Activated T-helper 9 cell treated with anti-CD3 and anti-CD28 coated beads, Interleukin-2, amount 50 U/mL, for 16 hours (primary cell): ENCODE measurements around the gene TRIP4.
"Not testable (repeated sequence)": the region's sequence is repeated elsewhere in the genome, so short reads cannot be mapped to it uniquely, and the experiment has no call there.

Source experiments
- DNase-seq: peaks from one replicate; pipeline ENCODE4 v3.0.0-alpha.2; 2020; ENCODE audit warnings: low read depth

The TRIP4 gene

GRCh38 chr15:64387562-64388168, at the start of gene TRIP4:
TSS of gene TRIP4 (plus strand) at chr15:64387836. CDS start at chr15:64387864, 28 bp downstream.
- DNase-seq = peak; percentile 94

GRCh38 chr15:64340355-64340754, 47.3 kb upstream of the TRIP4 start:
- DNase-seq = no peak

GRCh38 chr15:64341961-64342360, 45.7 kb upstream of the TRIP4 start:
- no peak for DNase-seq

DNA sequence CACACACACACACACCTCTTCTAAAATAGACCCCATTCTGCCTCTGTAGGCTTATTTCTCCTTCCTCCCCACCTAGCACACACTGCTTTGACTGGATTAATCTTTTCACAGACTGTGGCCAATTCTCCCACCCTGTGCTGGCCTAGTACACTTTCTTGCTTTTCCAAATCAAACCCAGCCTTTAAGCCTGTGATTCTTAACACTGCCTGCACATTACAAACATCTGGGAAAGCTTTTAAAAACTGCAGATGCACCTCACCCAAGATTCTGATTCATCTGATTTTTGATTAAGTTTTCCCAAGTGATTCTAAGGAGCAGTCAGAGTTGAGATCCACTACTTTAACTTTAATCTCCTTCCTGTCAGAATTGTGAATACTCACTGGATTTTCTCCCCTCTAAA, 44.4 kb upstream of the TRIP4 start:
- no peak for DNase-seq

GRCh38 chr15:64343841-64344240, 43.8 kb upstream of the TRIP4 start:
- no peak for DNase-seq

- no peak for DNase-seq
These were observed 42.9 kb upstream of the TRIP4 start for GRCh38 chr15:64344651-64345294.

DNA sequence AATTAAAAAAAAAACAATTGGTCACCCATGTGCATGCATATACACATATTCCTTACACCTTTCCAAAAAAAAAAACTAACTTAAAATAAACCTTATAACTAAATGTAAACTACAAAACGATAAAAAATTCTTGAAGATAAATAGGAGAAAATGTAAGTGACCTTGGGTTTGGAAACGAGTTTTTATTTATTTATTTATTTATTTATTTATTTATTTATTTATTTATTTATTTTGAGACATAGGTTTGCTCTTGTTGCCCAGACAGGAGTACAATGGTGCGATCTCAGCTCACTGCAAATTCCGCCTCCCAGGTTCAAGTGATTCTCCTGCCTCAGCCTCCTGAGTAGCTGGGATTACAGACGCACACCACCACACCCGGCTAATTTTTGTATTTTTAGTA, 41.4 kb upstream of the TRIP4 start:
- DNase-seq = not testable (repeated sequence)

GRCh38 chr15:64348455-64348854, 39.2 kb upstream of the TRIP4 start:
- no peak for DNase-seq

DNA sequence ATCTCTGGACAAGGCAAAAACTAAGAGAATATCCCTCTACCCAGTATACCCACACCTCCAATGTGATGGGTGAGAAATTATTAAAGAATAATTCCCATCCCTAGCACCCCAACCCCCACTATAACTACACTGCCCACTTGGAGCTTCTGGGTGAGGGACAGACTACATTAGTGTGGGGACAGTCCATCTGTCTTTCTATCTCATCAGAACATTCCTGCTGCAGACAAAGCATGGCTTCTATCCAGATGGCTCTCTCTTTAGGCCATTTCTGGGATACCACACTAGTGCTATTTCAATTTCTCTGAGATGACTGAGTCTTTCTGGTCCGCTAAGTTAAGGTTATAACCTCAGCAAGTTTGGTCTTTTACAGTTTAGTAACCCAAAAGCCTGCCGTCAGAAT, 38.3 kb upstream of the TRIP4 start:
- no peak for DNase-seq

- DNase-seq = no peak
These were observed 36.4 kb upstream of the TRIP4 start for GRCh38 chr15:64351265-64351664.

GRCh38 chr15:64354688-64355344, 32.8 kb upstream of the TRIP4 start:
- DNase-seq = no peak

- DNase-seq = peak; percentile 2
These were observed 32.2 kb upstream of the TRIP4 start for GRCh38 chr15:64355348-64355943.

GRCh38 chr15:64355944-64356709, 31.5 kb upstream of the TRIP4 start, which contains the start of gene CSNK1G1:
TSS of gene CSNK1G1 (minus strand) at chr15:64356173. CDS start at chr15:64300499, 55,674 bp downstream.
- peak; percentile 90 for DNase-seq

DNA sequence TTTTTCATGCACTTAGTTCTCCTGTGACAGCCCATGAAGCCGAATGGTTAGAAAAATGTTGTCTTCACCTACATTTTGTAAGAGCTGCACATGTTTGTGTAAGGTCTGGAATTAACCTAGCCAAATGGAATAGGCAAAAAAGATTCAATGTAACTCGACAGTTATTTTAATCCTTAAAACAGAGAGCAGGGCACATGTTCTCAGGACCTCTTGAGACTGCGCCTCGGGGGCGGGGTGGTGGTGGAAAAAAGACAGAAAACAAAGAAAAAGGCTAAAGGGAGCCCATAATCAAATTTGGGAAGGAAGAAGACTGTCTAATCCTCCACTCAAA, 31.0 kb upstream of the TRIP4 start:
- DNase-seq = no peak

DNA sequence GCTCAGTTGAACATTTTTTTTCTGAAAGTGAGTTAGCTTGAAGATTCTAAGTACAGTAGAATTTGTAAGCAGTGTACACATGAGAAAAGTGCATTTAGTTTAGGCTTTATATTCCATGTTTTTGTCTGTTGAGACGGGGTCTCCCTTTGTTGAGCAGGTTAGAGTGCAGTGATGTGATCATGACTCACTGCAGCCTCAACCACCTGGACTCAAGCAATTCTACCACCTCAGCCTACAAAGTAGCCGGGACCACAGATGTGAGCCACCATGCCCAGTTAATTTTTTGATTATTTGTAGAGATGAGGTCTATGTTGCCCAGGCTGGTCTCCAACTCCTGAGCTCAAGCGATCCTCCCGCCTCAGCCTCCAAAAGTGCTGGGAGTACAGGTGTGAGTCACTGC, 26.4 kb upstream of the TRIP4 start:
- DNase-seq = no peak

DNA sequence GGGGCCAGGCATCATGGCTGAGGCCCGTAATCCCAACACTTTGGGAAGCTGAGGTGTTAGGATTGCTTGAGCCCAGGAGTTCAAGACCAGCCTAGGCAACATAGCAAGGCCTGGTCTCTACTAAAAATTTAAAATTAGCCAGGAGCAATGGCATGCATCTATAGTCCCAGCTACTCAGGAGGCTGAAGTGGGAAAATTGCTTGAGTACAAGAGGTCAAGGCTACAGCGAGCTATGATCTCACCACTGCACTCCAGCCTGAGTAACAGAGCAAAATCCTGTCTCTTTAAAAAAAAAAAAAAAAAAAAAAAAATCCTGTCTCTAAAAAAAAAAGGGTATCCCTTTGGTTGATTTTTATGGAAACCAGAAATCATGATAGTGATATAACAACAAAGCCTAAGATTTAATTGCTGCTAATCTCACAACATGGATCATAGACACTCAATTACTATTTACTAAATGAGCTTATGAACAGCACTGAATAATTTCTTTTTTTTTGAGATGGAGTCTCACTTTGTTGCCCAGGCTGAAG, 18.5 kb upstream of the TRIP4 start:
- DNase-seq = no peak

DNA sequence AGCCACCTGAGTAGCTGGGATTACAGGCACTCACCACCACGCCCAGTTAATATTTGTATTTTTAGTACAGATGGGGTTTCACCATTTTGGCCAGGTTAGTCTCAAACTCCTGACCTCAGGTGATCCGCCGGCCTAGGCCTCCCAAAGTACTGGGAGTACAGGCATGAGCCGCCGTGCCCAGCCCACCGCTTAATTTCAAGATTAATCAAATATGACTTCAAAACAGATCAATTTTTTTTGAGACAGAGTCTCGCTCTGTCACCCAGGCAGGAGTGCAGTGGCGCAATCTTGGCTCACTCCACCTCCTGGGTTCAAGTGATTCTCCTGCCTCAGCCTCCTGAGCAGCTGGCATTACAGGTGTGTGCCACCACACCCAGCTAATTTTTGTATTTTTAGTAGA, 16.3 kb upstream of the TRIP4 start:
- DNase-seq = not testable (repeated sequence)

GRCh38 chr15:64373360-64373759, 14.3 kb upstream of the TRIP4 start:
- no peak for DNase-seq

DNA sequence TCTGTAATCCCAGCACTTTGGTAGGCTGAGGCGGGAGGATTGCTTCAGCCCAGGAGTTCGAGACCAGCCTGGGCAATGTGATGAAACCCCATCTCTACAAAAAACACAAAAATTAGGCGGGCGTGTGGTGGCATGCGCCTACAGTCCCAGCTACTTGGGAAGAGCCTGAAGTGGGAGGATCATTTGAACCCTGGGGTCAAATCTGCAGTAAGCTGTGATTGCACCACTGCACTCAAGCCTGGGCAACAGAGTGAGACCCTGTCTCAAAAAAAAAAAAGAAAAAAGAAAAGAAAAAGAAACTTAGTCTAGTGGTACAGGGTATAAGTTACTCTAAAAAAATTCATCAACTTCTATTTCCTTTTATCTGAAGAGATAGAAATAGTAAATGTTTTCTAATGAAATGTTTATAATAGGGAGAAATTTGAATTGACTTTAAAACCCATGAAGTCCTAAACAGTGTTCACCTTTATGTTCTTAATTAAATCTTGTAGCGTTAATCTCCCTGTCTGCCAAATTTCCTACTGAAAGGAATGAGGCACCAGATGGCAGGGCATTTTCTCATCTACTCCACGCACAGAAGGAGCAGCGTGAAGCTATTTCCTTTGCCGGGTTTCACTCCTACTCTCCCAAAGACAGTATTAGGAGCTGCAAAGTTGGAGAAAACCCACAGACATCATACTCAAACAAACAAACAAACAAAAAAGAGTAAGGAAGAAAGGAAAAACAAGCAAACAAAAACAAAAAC, 8.2 kb upstream of the TRIP4 start:
- no peak for DNase-seq

GRCh38 chr15:64380130-64380870, 7.3 kb upstream of the TRIP4 start:
- DNase-seq = not testable (repeated sequence)
